Ishikawa (cell line): Measurements from ENCODE around the gene SMTNL2.
A peak's percentile ranks its signal among the peaks of the same experiment; 100 is the strongest.

ENCODE experiments used
- CEBPB ChIP-seq: IDR thresholded peaks from 2 replicates; pipeline ENCODE4 v1.6.1; 2012
- CREB1 ChIP-seq: IDR thresholded peaks from 2 replicates; pipeline ENCODE4 v1.6.1; 2012; ENCODE audit warnings: low read depth
- EGR1 ChIP-seq: IDR thresholded peaks from 2 replicates; pipeline ENCODE4 v1.6.1; 2012
- EP300 ChIP-seq: IDR thresholded peaks from 2 replicates; pipeline ENCODE4 v1.6.1; 2012; ENCODE audit warnings: borderline replicate concordance
- FOXM1 ChIP-seq: IDR thresholded peaks from 2 replicates; pipeline ENCODE4 v1.6.1; 2012; ENCODE audit warnings: low read depth, borderline replicate concordance
- MAX ChIP-seq: IDR thresholded peaks from 2 replicates; pipeline ENCODE4 v1.6.1; 2012
- NFIC ChIP-seq: IDR thresholded peaks from 2 replicates; pipeline ENCODE4 v1.6.1; 2012
- RAD21 ChIP-seq: IDR thresholded peaks from 2 replicates; pipeline ENCODE4 v1.6.1; 2012; ENCODE audit warnings: low read depth
- REST ChIP-seq: IDR thresholded peaks from 2 replicates; pipeline ENCODE4 v1.6.1; 2012; ENCODE audit warnings: low read depth, mild to moderate bottlenecking
- TAF1 ChIP-seq: IDR thresholded peaks from 2 replicates; pipeline ENCODE4 v1.6.1; 2012; ENCODE audit warnings: low read depth, mild to moderate bottlenecking
- TCF12 ChIP-seq: IDR thresholded peaks from 2 replicates; pipeline ENCODE4 v1.6.1; 2012; ENCODE audit warnings: low read depth
- TEAD4 ChIP-seq: IDR thresholded peaks from 2 replicates; pipeline ENCODE4 v1.6.1; 2012
- USF1 ChIP-seq: IDR thresholded peaks from 2 replicates; pipeline ENCODE4 v1.6.1; 2012
- YY1 ChIP-seq: IDR thresholded peaks from 2 replicates; pipeline ENCODE4 v1.6.1; 2012; ENCODE audit warnings: low read depth
- ZBTB7A ChIP-seq: IDR thresholded peaks from 2 replicates; pipeline ENCODE4 v1.6.1; 2012; ENCODE audit warnings: low read depth

SMTNL2 gene

GRCh38 chr17:4558347-4558971 lies 25.9 kb upstream of the SMTNL2 start:
- TF ChIP-seq USF1 = no peak
- no peak for TF ChIP-seq MAX
- TF ChIP-seq FOXM1 = no peak
- TF ChIP-seq NFIC = no peak
- TF ChIP-seq RAD21 = no peak

GRCh38 chr17:4559139-4559791 lies 25.1 kb upstream of the SMTNL2 start:
- TF ChIP-seq RAD21 (no peak), MAX (no peak), FOXM1 (no peak), EP300 (no peak), YY1 (no peak), ZBTB7A (no peak), CEBPB (no peak), TEAD4 (no peak), NFIC (no peak), USF1 (no peak)

GRCh38 chr17:4559966-4560365 lies 24.4 kb upstream of the SMTNL2 start:
- TF ChIP-seq TEAD4 = no peak
- TF ChIP-seq ZBTB7A = no peak
- no peak; the same call in 1 of the 2 replicates for TF ChIP-seq MAX
- no peak for TF ChIP-seq USF1
- TF ChIP-seq CREB1 = no peak
- no peak for TF ChIP-seq CEBPB
- no peak for TF ChIP-seq EP300
- TF ChIP-seq FOXM1 = no peak
- TF ChIP-seq EGR1 = no peak
- TF ChIP-seq YY1 = no peak
- TF ChIP-seq REST = no peak
- TF ChIP-seq NFIC = no peak

GRCh38 chr17:4560421-4560820 lies 23.9 kb upstream of the SMTNL2 start, which contains the start of gene GGT6:
TSS of gene GGT6 (minus strand) at chr17:4560577. CDS start at chr17:4560521, 56 bp downstream.
- no peak for TF ChIP-seq YY1
- TF ChIP-seq MAX = peak; percentile 43
- TF ChIP-seq EP300 = no peak
- 0 out of 2 replicates have a peak, but pooled peaks have one; percentile 27 for TF ChIP-seq TCF12
- no peak for TF ChIP-seq TAF1
- TF ChIP-seq CREB1 = no peak
- TF ChIP-seq NFIC = peak; percentile 76
- TF ChIP-seq TEAD4 = peak; percentile 10; the same call in 1 of the 2 replicates

GRCh38 chr17:4560837-4561256 lies 23.5 kb upstream of the SMTNL2 start:
- TF ChIP-seq RAD21 (peak; percentile 15; the same call in 1 of the 2 replicates), YY1 (no peak), EP300 (no peak)

GRCh38 chr17:4562015-4562969 lies 22.0 kb upstream of the SMTNL2 start:
- TF ChIP-seq CEBPB = no peak
- TF ChIP-seq TCF12 = no peak
- TF ChIP-seq CREB1 = no peak
- no peak for TF ChIP-seq MAX
- no peak for TF ChIP-seq NFIC
- no peak for TF ChIP-seq EGR1
- TF ChIP-seq ZBTB7A = no peak
